Caki2 (cell line): ENCODE data around the gene NOXA1. TPM values are rescaled to one million over a fixed set of nuclear protein-coding genes. Genes with fewer than 3 reads are reported as not detected.
A peak's percentile ranks its signal among the peaks of the same experiment; 100 is the strongest.
"Not testable (repeated sequence)": the region's sequence is repeated elsewhere in the genome, so short reads cannot be mapped to it uniquely, and the experiment has no call there.

Experiments used
- DNase-seq: peaks from one replicate; pipeline ENCODE4 v3.0.0-alpha.2; 2015; ENCODE audit warnings: low read depth
- in situ Hi-C: cut with HindIII; loops from 2 replicates; pipeline ENCODE4 v1.10.0; 2016; ENCODE audit warnings: low sequenced_read_pairs, low pct_unique_long_range_greater_than_20kb, mixed read lengths
- total RNA-seq: library from RNA; depleted of rRNA; stranded (reverse); fragments of >200 nt; shearing (Covaris generic); gene quantifications from 2 replicates; pipeline ENCODE4 v1.2.3, GENCODE V29; 2014; ENCODE audit warnings: low replicate concordance

Gene NOXA1
- total RNA-seq, 1 experiment from 2014 or later: 5.1 TPM

- in situ Hi-C loops, DNase-seq: not testable (repeated sequence)
Observed at GRCh38 chr9:137466389-137467085, 43.3 kb downstream of the NOXA1 start.

- in situ Hi-C loops: no loop called here
- no peak for DNase-seq
Observed at GRCh38 chr9:137467161-137467581, 44.0 kb downstream of the NOXA1 start.

- no peak for DNase-seq
- in situ Hi-C loops: no loop called here
Observed at GRCh38 chr9:137467896-137468295, 44.7 kb downstream of the NOXA1 start.

- in situ Hi-C loops: no loop called here
- DNase-seq: no peak
Observed at GRCh38 chr9:137470785-137471184, 47.6 kb downstream of the NOXA1 start.

- in situ Hi-C loops: no loop called here
Observed at GRCh38 chr9:137474271-137474670, 51.1 kb downstream of the NOXA1 start.

GRCh38 chr9:137475666-137476065, 52.5 kb downstream of the NOXA1 start:
- DNase-seq: no peak
- in situ Hi-C loops: no loop called here

More at GRCh38 chr9:137474271-137474670, 51.1 kb downstream of the NOXA1 start:
- DNase-seq: no peak

- DNase-seq: no peak
Observed at GRCh38 chr9:137476856-137477255, 53.7 kb downstream of the NOXA1 start.

GRCh38 chr9:137477778-137478612, 54.8 kb downstream of the NOXA1 start:
- no peak for DNase-seq
- in situ Hi-C loops: no loop called here

More at GRCh38 chr9:137476856-137477255, 53.7 kb downstream of the NOXA1 start:
- in situ Hi-C loops: no loop called here

- DNase-seq: no peak
- in situ Hi-C loops: no loop called here
Observed at GRCh38 chr9:137478613-137478961, 55.4 kb downstream of the NOXA1 start.

- in situ Hi-C loops: no loop called here
- DNase-seq: no peak
Observed at GRCh38 chr9:137478962-137479861, 56.0 kb downstream of the NOXA1 start.

- no peak for DNase-seq
- in situ Hi-C loops: no loop called here
Observed at GRCh38 chr9:137479892-137480685, 56.9 kb downstream of the NOXA1 start.

GRCh38 chr9:137480686-137481683, 57.8 kb downstream of the NOXA1 start:
- in situ Hi-C loops: no loop called here
- no peak for DNase-seq

GRCh38 chr9:137482094-137482781, 59.0 kb downstream of the NOXA1 start:
- in situ Hi-C loops: no loop called here
- DNase-seq: peak; percentile 34
